Measurements from ENCODE around the gene LCAT.

GRCh38 chr16:67969254-67970039 is 25.5 kb upstream of the LCAT start:
- TF ChIP-seq EZH2 (IDR thresholded peaks at IDR 0.05; ENCODE audit: insufficient read depth, poor library complexity, severe bottlenecking) (no peak), EZH2phosphoT487 (IDR thresholded peaks at IDR 0.05; ENCODE audit: insufficient read depth, low read depth) (no peak)
